Nephron (organoid): Measurements from ENCODE around the gene HOXA7.

Experiments used
- H3K27ac Mint-ChIP-seq, 3 experiments: 2 replicates each; pipeline ENCODE4 v1.8.0; 2020; ENCODE audit warnings: mixed read lengths in 3 of 3, mild to moderate bottlenecking in 2 of 3, moderate library complexity in 1 of 3
- H3K27me3 Mint-ChIP-seq: 2 replicates; pipeline ENCODE4 v1.8.0; 2021; ENCODE audit warnings: low read depth, mild to moderate bottlenecking, moderate library complexity, mixed read lengths
- H3K36me3 Mint-ChIP-seq: 2 replicates; pipeline ENCODE4 v1.8.0; 2020; ENCODE audit warnings: low read depth, mixed read lengths
- H3K4me1 Mint-ChIP-seq: 2 replicates; pipeline ENCODE4 v1.8.0; 2020; ENCODE audit warnings: mixed read lengths
- H3K4me3 Mint-ChIP-seq, 3 experiments: 2 replicates each; pipeline ENCODE4 v1.8.0; 2020; ENCODE audit warnings: mild to moderate bottlenecking in 3 of 3, mixed read lengths in 3 of 3, moderate library complexity in 2 of 3
- H3K9me3 Mint-ChIP-seq: 2 replicates; pipeline ENCODE4 v1.8.0; 2020; ENCODE audit warnings: mixed read lengths
- CTCF ChIP-seq, 3 experiments: fragments of 200-600 bp; sonication (generic); IDR thresholded peaks; one replicate each; pipeline ENCODE4 v1.5.0; 2021; ENCODE audit warnings: antibody characterized with exemption in 3 of 3; ENCODE audit not compliant: unreplicated experiment in 3 of 3

The HOXA7 gene

GRCh38 chr7:27143023-27143949, 13.2 kb downstream of the HOXA7 start, which contains the start of gene HOXA5:
Gene HOXA5, minus strand, starts transcription at chr7:27143681. Its CDS starts 74 bp downstream, at chr7:27143607.
- Mint-ChIP-seq H3K4me1 (peaks cover 82% of the 10 kb centered on the region), H3K9me3 (no peaks in the 10 kb centered on the region), H3K4me3 (peak within 1 kb of the TSS; percentile 95 to 98 (median 96)), H3K27me3 (peaks cover 10% of the 10 kb centered on the region), H3K36me3 (peaks cover 85% of the 10 kb centered on the region), H3K27ac (peak within 1 kb of the TSS; percentile 98 to 100 (median 99))
- TF ChIP-seq CTCF (IDR thresholded peaks at IDR 0.05; ENCODE audit: unreplicated experiment in 3 of 3), result peak; percentile 82 to 97 (median 94)

GRCh38 chr7:27142580-27143022, 13.9 kb downstream of the HOXA7 start:
- H3K36me3 Mint-ChIP-seq, result peaks cover 86% of the 10 kb centered on the region
- peaks cover 85% of the 10 kb centered on the region for H3K4me1 Mint-ChIP-seq
- peak overlapping the region; percentile 98 to 100 (median 99) for H3K27ac Mint-ChIP-seq

GRCh38 chr7:27141923-27142579, 14.4 kb downstream of the HOXA7 start:
- Mint-ChIP-seq H3K27me3 (peaks cover 10% of the 10 kb centered on the region), H3K36me3 (peaks cover 83% of the 10 kb centered on the region), H3K4me1 (peaks cover 86% of the 10 kb centered on the region), H3K27ac (peak overlapping the region; percentile 98 to 100 (median 99)), H3K9me3 (no peaks in the 10 kb centered on the region), H3K4me3 (peak overlapping the region; percentile 95 to 98 (median 96))
- peak in 1 of 3 experiments; percentile 29 for TF ChIP-seq CTCF (IDR thresholded peaks at IDR 0.05; ENCODE audit: unreplicated experiment in 3 of 3)

More at GRCh38 chr7:27142580-27143022, 13.9 kb downstream of the HOXA7 start:
- no peak for TF ChIP-seq CTCF (IDR thresholded peaks at IDR 0.05; ENCODE audit: unreplicated experiment in 3 of 3)
- H3K9me3 Mint-ChIP-seq, result no peaks in the 10 kb centered on the region
- H3K4me3 Mint-ChIP-seq, result peak overlapping the region; percentile 95 to 98 (median 96)
- H3K27me3 Mint-ChIP-seq, result peaks cover 10% of the 10 kb centered on the region

- Mint-ChIP-seq H3K9me3 (no peaks in the 10 kb centered on the region), H3K36me3 (peaks cover 76% of the 10 kb centered on the region), H3K4me3 (peak overlapping the region; percentile 95 to 98 (median 96)), H3K4me1 (peaks cover 85% of the 10 kb centered on the region), H3K27ac (peak overlapping the region; percentile 98 to 100 (median 99)), H3K27me3 (peaks cover 10% of the 10 kb centered on the region)
- no peak for TF ChIP-seq CTCF (IDR thresholded peaks at IDR 0.05; ENCODE audit: unreplicated experiment in 3 of 3)
These were observed 15.1 kb downstream of the HOXA7 start for GRCh38 chr7:27141137-27141922.

GRCh38 chr7:27140126-27140857, 16.2 kb downstream of the HOXA7 start:
- peaks cover 85% of the 10 kb centered on the region for H3K4me1 Mint-ChIP-seq
- no peaks in the 10 kb centered on the region for H3K9me3 Mint-ChIP-seq
- peaks cover 10% of the 10 kb centered on the region for H3K27me3 Mint-ChIP-seq
- H3K4me3 Mint-ChIP-seq, result peak overlapping the region; percentile 95 to 98 (median 96)
- H3K36me3 Mint-ChIP-seq, result peaks cover 68% of the 10 kb centered on the region
- no peak for TF ChIP-seq CTCF (IDR thresholded peaks at IDR 0.05; ENCODE audit: unreplicated experiment in 3 of 3)
- peak overlapping the region; percentile 98 to 100 (median 99) for H3K27ac Mint-ChIP-seq
